Uterus (tissue), 2 donors: Measurements from ENCODE around the gene PLIN5.

Experiments
- CTCF ChIP-seq, 4 experiments: fragments of 200-600 bp in 2 of 4; fragments of 450-650 bp in 2 of 4; sonication (generic) in 2 of 4; IDR thresholded peaks; one replicate each; pipeline ENCODE4 v1.5.1; 2016 to 2019; ENCODE audit warnings: antibody characterized with exemption in 4 of 4, mild to moderate bottlenecking in 2 of 4, moderate library complexity in 1 of 4
- POLR2A ChIP-seq, 2 donors: fragments of 450-650 bp; IDR thresholded peaks; one replicate each; pipeline ENCODE4 v1.6.1; 2016; ENCODE audit warnings: antibody characterized with exemption in 2 of 2, mild to moderate bottlenecking in 1 of 2, moderate library complexity in 1 of 2

- no peak for TF ChIP-seq CTCF (IDR thresholded peaks at IDR 0.05)
- TF ChIP-seq POLR2A (IDR thresholded peaks at IDR 0.05), result no peak
These were observed 17.5 kb downstream of the PLIN5 start for GRCh38 chr19:4517451-4518057.
